ENCODE results near the gene GIT1.

GRCh38 chr17:29591737-29592608, 2.5 kb upstream of the GIT1 start:
- TF ChIP-seq CTCF (IDR thresholded peaks at IDR 0.05) (peak; percentile 62 to 89 (median 88)), POLR2AphosphoS5 (IDR thresholded peaks at IDR 0.05) (peak in 1 of 3 donors; percentile 22), POLR2A (IDR thresholded peaks at IDR 0.05) (no peak)
